Motor neuron (in vitro differentiated cells): ENCODE data around the gene TMEM184C. TPM values are rescaled to one million over a fixed set of nuclear protein-coding genes. Genes with fewer than 3 reads are reported as not detected.

Experiments used
- ATAC-seq, 8 experiments: fragments of 200-7000 bp; cut with Tn5 transposase; replicated peaks in 6 of 8; 2 replicates each; pipeline ENCODE4 v1.8.0; 2021; ENCODE audit warnings: mild to moderate bottlenecking in 8 of 8, moderate library complexity in 8 of 8
- H3K27ac ChIP-seq, 2 donors: fragments of 250-450 bp; sonication (Bioruptor Pico); 2 replicates each; pipeline ENCODE4 v1.9.0; 2021; ENCODE audit warnings: antibody characterized with exemption in 2 of 2, mild to moderate bottlenecking in 2 of 2, moderate library complexity in 1 of 2
- H3K4me1 ChIP-seq, 2 donors: fragments of 250-450 bp; sonication (Bioruptor Pico); replicated peaks in 1 of 2; 2 replicates each; pipeline ENCODE4 v1.6.1; 2021; ENCODE audit warnings: antibody characterized with exemption in 2 of 2, mild to moderate bottlenecking in 2 of 2, moderate library complexity in 1 of 2
- H3K4me3 ChIP-seq, 5 donors: fragments of 250-450 bp; sonication (Bioruptor Pico); 2 replicates each; pipeline ENCODE4 v1.9.0; 2021; ENCODE audit warnings: antibody characterized with exemption in 5 of 5, mild to moderate bottlenecking in 5 of 5, moderate library complexity in 4 of 5
- WGBS, 10 experiments: fragments of 450-650 bp; shearing (Covaris generic); methylation state at CpG; one replicate each; pipeline ENCODE4 v1.0.0; 2022; 5-methylcytosine and 5-hydroxymethylcytosine counted together
- in situ Hi-C, 9 experiments: fragments of 400-800 bp; cut with MboI; loops; one replicate each; pipeline ENCODE4 v1.15.0; 2021; ENCODE audit warnings: low sequenced_read_pairs in 9 of 9, low pct_unique_long_range_greater_than_20kb in 2 of 9; ENCODE audit not compliant: unreplicated experiment in 9 of 9
- total RNA-seq, 8 experiments: library from RNA; unstranded; fragments of 300-600 nt; gene quantifications; 2 replicates each; pipeline versions ENCODE4 v1.2.3 to v1.2.4, GENCODE V29; 2022

TMEM184C gene
- total RNA-seq, 8 experiments from 2014 or later: 23.8 to 42.8 (median 28.0) TPM

GRCh38 chr4:147683188-147683591, 66.0 kb downstream of the TMEM184C start:
- Histone ChIP-seq H3K4me1 (peaks cover 5 to 14% of the 10 kb centered on the region in 2 donors), H3K27ac (peak overlapping the region in 1 of 2 donors; percentile 59), H3K4me3 (peak overlapping the region; percentile 66 to 81 (median 73))
- peak in 2 of 8 experiments; percentile 2 to 4 for ATAC-seq
- in situ Hi-C loops: no loop called here
- WGBS, 10 experiments: 0 to 10% (median 2%) methylated on average over 3 to 10 of the region's 10 CpGs

GRCh38 chr4:147683717-147684700, 66.8 kb downstream of the TMEM184C start, which contains the start of gene PRMT9:
Gene PRMT9 (minus strand): TSS chr4:147684163. CDS start chr4:147683987, 176 bp downstream.
- Histone ChIP-seq H3K27ac (peak within 1 kb of the TSS; percentile 89 to 92), H3K4me1 (peaks cover 5 to 14% of the 10 kb centered on the region in 2 donors), H3K4me3 (peak within 1 kb of the TSS; percentile 66 to 81 (median 73))
- ATAC-seq: peak; percentile 95 to 99 (median 99)
- WGBS, 10 experiments: 0 to 6% (median 0%) methylated on average over 3 to 25 of the region's 69 CpGs; no CpG with 5 or more reads in 1 of the 10 experiments
- in situ Hi-C loops: no loop called here

- in situ Hi-C loops: no loop called here
- Histone ChIP-seq H3K27ac (no peak overlapping the region), H3K4me3 (no peak overlapping the region), H3K4me1 (peaks cover 0 to 4% of the 10 kb centered on the region in 2 donors)
- WGBS, 10 experiments: 5 to 100% (median 86%) methylated on average over 1 to 4 of the region's 4 CpGs; no CpG with 5 or more reads in 3 of the 10 experiments
- ATAC-seq: no peak
Observed at GRCh38 chr4:147689067-147689466, 71.9 kb downstream of the TMEM184C start.

- Histone ChIP-seq H3K4me1 (no peaks in the 10 kb centered on the region), H3K27ac (no peak overlapping the region), H3K4me3 (no peak overlapping the region)
- WGBS, 10 experiments: 15 to 100% (median 78%) methylated on average over 1 to 2 of the region's 2 CpGs; no CpG with 5 or more reads in 3 of the 10 experiments
- in situ Hi-C loops: no loop called here
- ATAC-seq: no peak
Observed at GRCh38 chr4:147691820-147692219, 74.6 kb downstream of the TMEM184C start.

- H3K27ac ChIP-seq: no peak overlapping the region
- ATAC-seq: no peak
- no peaks in the 10 kb centered on the region for H3K4me1 ChIP-seq
- no peak overlapping the region for H3K4me3 ChIP-seq
- in situ Hi-C loops: no loop called here
- 52 to 100% (median 87%) methylated on average over 1 to 3 of the region's 3 CpGs; no CpG with 5 or more reads in 5 of the 10 experiments for WGBS, 10 experiments
Observed at GRCh38 chr4:147693218-147693617, 76.0 kb downstream of the TMEM184C start.

- H3K4me1 ChIP-seq: no peaks in the 10 kb centered on the region
- ATAC-seq: no peak
- in situ Hi-C loops: no loop called here
- WGBS, 10 experiments: 0 to 71% (median 35%) methylated on average over 1 of the region's 1 CpG; no CpG with 5 or more reads in 4 of the 10 experiments
- H3K27ac ChIP-seq: no peak overlapping the region
- no peak overlapping the region for H3K4me3 ChIP-seq
Observed at GRCh38 chr4:147696866-147697265, 79.7 kb downstream of the TMEM184C start.

- WGBS, 10 experiments: 20 to 86% (median 60%) methylated on average over 1 of the region's 1 CpG; no CpG with 5 or more reads in 3 of the 10 experiments
- Histone ChIP-seq H3K4me1 (no peaks in the 10 kb centered on the region), H3K4me3 (no peak overlapping the region), H3K27ac (no peak overlapping the region)
- in situ Hi-C loops: loop anchor here in 3 of 9 experiments (10.0 to 25.0 kb wide), 2 partner anchors 157 to 160 kb away; no protein-coding TSS in a partner anchor
- ATAC-seq: no peak
Observed at GRCh38 chr4:147704846-147705245, 87.6 kb downstream of the TMEM184C start.

GRCh38 chr4:147707892-147708672, 90.9 kb downstream of the TMEM184C start:
- in situ Hi-C loops: loop anchor here in 3 of 9 experiments (10.0 to 25.0 kb wide), 2 partner anchors 154 to 157 kb away; no protein-coding TSS in a partner anchor
- H3K27ac ChIP-seq: no peak overlapping the region
- no peak overlapping the region for H3K4me3 ChIP-seq
- H3K4me1 ChIP-seq: no peaks in the 10 kb centered on the region
- ATAC-seq: peak in 4 of 8 experiments; percentile 47 to 77 (median 72)
- 0 to 100% (median 49%) methylated on average over 2 to 5 of the region's 7 CpGs for WGBS, 10 experiments

- WGBS, 10 experiments: 59 to 100% (median 96%) methylated on average over 1 to 4 of the region's 5 CpGs; no CpG with 5 or more reads in 2 of the 10 experiments
- Histone ChIP-seq H3K27ac (no peak overlapping the region), H3K4me3 (no peak overlapping the region), H3K4me1 (no peaks in the 10 kb centered on the region)
- peak in 1 of 8 experiments; percentile 12 for ATAC-seq
- in situ Hi-C loops: loop anchor here in 4 of 9 experiments (10.0 to 25.0 kb wide), 2 partner anchors 152 to 155 kb away; no protein-coding TSS in a partner anchor
Observed at GRCh38 chr4:147709999-147710398, 92.8 kb downstream of the TMEM184C start.

- Histone ChIP-seq H3K27ac (no peak overlapping the region), H3K4me1 (no peaks in the 10 kb centered on the region), H3K4me3 (no peak overlapping the region)
- peak in 2 of 8 experiments; percentile 67 to 92 for ATAC-seq
- 70 to 95% (median 84%) methylated on average over 2 to 8 of the region's 8 CpGs for WGBS, 10 experiments
- in situ Hi-C loops: loop anchor here in 3 of 9 experiments (10.0 to 25.0 kb wide), 2 partner anchors 148 to 150 kb away; no protein-coding TSS in a partner anchor
Observed at GRCh38 chr4:147714575-147715401, 97.6 kb downstream of the TMEM184C start.

- H3K4me1 ChIP-seq: no peaks in the 10 kb centered on the region
- H3K4me3 ChIP-seq: no peak overlapping the region
- H3K27ac ChIP-seq: no peak overlapping the region
- in situ Hi-C loops: loop anchor here in 3 of 9 experiments (10.0 to 25.0 kb wide), 2 partner anchors 144 to 147 kb away; no protein-coding TSS in a partner anchor
- WGBS, 10 experiments: 82 to 94% (median 88%) methylated on average over 1 of the region's 1 CpG; no CpG with 5 or more reads in 1 of the 10 experiments
- ATAC-seq: no peak
Observed at GRCh38 chr4:147717878-147718277, 100.7 kb downstream of the TMEM184C start.
